LNCaP clone FGC (cell line): Measurements from ENCODE around the gene PCCA.
A peak's percentile ranks its signal among the peaks of the same experiment; 100 is the strongest.

Source experiments
- DNase-seq: peaks from one replicate; pipeline ENCODE4 v3.0.0-alpha.2; 2011; ENCODE audit warnings: low read depth
- H3K4me3 ChIP-seq: 2 replicates; pipeline ENCODE4 v1.5.1; 2011; ENCODE audit warnings: mild to moderate bottlenecking, low read depth, low read length, control low read depth
- TF ChIP-seq, protein P1 (sequence below): IDR thresholded peaks from 2 replicates; pipeline ENCODE4 v1.5.1; 2012; ENCODE audit warnings: mild to moderate bottlenecking; ENCODE audit not compliant: control insufficient read depth, insufficient read depth; ENCODE audit errors: extremely low read depth

Gene PCCA

DNA sequence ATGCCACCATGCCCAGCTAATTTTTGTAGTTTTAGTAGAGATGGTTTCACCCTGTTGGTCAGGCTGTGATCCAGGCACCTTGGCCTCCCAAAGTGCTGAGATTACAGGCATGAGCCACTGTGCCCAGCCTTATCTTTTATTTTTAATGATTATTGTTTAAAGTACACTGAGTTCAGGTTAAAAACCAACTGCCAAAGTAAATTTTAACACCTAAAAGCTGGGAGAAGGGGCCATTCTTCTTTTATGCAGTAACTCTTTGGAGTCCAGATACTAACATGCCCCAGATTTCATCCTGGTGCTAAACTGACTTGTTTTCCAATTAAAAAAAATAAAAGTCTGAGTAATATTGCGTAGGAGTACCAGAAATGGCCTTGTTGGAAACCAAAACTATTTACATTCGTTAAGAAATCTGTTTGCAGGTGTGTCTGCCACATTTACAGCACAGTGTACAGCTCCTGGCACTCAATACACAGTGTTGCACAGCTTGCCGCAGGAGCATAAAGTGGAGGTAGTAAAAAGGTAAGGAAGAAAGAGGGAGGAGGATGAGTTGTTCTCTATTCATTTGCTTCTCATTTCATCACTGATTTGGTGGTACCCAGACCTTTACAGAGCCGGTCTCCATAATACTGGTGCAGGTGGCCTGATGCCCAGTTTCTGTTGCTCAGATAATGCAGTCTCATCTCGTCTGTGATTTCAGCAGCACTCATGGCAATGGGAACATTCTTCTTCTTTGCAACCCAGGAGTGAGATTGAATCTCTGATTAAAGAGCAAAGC is 108.9 kb downstream of the PCCA start:
- TF ChIP-seq, protein P1, sequence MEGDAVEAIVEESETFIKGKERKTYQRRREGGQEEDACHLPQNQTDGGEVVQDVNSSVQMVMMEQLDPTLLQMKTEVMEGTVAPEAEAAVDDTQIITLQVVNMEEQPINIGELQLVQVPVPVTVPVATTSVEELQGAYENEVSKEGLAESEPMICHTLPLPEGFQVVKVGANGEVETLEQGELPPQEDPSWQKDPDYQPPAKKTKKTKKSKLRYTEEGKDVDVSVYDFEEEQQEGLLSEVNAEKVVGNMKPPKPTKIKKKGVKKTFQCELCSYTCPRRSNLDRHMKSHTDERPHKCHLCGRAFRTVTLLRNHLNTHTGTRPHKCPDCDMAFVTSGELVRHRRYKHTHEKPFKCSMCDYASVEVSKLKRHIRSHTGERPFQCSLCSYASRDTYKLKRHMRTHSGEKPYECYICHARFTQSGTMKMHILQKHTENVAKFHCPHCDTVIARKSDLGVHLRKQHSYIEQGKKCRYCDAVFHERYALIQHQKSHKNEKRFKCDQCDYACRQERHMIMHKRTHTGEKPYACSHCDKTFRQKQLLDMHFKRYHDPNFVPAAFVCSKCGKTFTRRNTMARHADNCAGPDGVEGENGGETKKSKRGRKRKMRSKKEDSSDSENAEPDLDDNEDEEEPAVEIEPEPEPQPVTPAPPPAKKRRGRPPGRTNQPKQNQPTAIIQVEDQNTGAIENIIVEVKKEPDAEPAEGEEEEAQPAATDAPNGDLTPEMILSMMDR = no peak
- DNase-seq = peak; percentile 54
- H3K4me3 ChIP-seq = 0 out of 2 replicates have a peak overlapping the region, but pooled peaks have one; percentile 7

DNA sequence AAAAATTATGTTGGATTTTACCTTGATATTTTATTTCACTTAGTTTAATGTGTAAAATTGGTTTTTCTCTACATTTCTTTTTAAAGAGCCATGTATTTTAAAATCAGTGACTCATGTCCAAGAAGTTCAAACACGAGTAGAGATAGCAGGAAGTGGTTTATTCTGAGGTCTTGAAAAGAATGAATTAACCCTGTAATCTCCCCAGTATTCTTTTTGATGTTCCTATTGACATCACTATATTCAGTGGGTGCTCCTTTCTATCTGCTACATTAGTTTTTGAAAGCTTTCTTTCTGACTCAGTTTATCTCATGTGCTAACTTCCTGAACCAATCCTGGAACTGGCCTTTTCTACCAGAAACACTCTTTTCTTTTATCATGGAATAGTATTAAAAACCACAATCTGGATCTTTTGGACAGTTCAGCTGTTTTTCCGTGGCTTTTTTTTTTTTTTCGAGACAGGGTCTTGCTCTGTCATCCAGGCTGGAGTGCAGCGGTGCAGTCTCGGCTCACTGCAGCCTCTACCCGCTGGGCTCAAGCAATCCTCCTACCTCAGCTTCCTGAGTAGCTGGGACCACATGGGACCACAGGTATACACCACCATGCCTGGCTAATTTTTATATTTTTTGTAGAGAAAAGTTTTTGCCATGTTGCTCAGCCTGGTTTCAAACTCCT is 114.9 kb downstream of the PCCA start:
- TF ChIP-seq, protein P1 = no peak
- DNase-seq = no peak
- H3K4me3 ChIP-seq = no peak overlapping the region

DNA sequence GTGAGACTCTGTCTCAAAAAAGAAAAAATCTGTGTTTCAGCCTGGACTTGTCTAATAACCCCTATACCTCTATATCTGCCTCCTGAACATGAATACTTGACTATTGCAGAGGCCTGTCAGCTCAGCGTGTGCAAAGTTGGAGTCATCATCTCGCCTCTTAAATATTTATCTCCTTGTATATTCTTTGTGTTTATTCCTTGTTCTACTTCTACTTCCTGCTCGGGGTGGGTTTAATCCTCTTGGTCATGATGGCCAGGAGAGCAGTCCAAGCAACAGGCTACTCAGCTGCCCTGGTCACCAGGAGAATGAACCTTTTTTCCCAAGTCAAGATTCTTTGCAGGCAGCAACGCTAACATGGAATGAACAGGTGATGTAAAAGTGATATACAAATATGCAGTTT is 119.1 kb downstream of the PCCA start:
- DNase-seq = no peak
- H3K4me3 ChIP-seq = no peak overlapping the region
- TF ChIP-seq, protein P1 = no peak

DNA sequence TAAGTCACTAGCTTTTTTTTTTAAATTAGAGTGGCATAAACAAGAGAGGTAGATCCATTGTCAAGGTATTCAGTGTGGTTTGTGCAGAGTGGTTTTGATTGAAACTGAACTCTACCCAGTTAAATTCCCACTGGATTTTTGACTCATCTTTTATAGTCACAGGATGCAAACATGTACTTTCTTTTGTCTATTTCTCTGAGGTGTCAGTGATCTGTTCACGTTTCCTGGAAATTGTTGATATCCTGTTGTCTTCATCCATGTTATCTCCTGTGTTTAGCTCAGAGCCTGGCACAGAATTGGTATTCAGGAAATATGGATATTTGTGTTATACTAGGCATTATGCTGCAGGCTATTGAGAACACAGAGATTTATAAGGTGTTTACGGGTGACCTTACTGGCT is 119.7 kb downstream of the PCCA start:
- no peak overlapping the region for H3K4me3 ChIP-seq
- TF ChIP-seq, protein P1 = no peak
- no peak for DNase-seq

DNA sequence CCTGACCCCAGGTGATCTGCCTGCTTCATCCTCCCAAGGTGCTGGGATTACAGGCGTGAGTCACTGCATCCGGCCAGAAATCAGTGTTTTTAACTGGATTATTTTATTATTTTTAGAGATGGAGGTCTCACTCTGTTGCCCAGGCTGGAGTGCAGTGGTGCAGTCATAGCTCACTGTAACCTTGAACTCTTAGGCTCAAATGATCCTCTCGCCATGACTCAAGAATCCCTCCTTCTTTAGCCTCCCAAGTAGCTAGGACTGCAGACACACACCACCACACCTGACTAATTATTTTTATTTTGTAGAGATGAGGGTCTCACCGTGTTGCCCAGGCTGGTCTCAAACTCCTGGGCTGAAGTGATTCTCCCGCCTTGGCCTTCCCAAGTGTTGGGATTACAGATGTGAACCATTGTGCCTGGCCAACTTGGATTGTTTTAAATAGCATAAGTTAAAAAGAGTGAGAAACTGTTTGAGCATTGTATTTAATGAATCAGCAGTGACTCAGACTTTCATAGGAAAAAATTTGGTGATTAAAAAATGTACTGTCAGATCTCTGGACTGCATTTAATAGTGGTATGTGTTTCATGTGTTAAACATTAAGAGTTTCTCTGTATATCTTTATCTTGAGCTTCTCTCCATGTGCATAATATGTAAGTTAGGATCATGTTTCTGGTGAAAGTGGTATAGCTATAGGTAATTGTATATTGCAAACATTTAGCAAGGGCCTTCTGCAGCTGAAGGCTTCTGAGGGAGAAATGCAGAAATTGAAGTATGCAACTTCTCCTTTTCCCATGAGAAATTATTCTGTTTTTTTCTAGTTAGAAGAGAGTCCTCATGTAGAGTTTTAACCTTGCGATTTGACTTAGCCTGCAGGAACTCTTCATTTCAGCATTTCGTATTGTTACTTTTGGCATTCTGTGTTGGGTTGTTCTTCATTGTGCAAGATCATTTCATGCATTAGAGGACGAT is 121.2 kb downstream of the PCCA start:
- no peak overlapping the region for H3K4me3 ChIP-seq
- no peak for DNase-seq
- TF ChIP-seq, protein P1 = no peak

DNA sequence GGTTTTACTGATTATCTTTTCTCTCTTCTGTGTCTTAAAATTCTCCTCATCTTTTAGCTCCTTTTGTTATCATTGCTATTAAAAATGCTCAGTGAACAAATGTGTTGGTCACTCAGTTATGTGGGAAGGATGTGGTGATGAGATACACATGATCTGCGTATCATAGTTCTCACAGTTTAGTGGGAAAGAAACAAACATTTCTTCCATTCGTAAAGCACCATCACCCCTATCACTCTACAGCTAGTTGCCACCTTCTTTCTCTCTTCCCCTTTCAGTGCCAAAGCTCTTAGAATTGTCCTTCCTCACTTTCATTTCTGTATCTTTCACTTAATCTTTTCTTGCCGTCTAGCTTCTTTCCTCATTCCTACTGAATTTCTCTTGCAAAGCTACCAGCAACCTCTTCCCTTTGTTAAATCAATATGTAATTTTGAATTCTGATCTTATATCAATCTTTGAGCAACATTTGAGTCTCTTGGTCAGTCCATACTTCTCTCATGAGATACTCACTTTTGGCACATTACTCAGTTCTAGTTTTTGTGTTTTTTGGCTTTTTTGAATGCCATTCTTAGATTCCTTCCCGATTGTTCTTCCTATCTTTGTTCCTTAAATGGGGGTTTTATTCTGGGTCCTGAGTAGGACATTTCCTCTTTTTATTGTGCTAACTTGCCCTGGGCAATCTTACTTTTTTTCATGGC is 122.3 kb downstream of the PCCA start:
- H3K4me3 ChIP-seq = no peak overlapping the region
- no peak for DNase-seq

More for the DNA sequence above, 122.3 kb downstream of the PCCA start:
- TF ChIP-seq, protein P1 = no peak
